ENCODE results near the gene AIPL1.

Gene AIPL1

DNA sequence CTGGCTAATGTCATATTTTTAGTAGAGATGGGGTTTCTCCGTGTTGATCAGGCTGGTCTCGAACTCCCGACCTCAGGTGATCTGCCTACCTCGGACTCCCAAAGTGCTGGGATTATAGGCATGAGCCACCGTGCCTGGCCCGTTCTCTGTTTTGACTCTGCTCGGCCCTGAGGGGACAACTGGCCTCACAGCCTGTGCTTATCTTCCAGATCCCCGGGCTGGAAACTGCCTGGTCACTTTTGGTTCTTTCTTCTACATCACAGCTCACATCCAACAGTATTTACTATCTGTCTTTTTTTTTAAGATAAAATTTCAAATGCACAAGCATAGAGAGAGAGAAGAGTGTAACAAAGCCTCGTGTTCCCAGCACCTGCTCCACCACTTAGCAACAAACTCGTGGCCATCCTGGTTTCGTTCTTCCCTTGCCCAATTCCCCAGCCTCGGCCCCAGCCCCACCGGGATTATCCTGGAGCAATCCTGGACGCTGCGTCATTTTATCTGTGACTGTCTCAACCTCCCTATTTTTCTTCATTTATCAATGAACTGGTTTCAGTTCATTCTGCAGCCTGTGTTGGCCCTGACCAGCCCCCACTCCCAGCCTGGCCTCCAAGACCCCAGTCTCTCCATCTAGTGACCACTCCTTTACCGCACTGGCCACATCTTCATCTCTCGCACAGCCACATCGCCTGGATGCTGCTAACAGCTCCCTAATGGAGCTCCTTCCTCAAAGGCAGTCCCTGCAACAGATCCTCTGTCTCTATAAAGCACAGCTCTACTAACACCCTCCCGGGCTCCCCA, 30.5 kb upstream of the AIPL1 start:
- DNase-seq (ENCODE audit: low read depth): no peak

DNA sequence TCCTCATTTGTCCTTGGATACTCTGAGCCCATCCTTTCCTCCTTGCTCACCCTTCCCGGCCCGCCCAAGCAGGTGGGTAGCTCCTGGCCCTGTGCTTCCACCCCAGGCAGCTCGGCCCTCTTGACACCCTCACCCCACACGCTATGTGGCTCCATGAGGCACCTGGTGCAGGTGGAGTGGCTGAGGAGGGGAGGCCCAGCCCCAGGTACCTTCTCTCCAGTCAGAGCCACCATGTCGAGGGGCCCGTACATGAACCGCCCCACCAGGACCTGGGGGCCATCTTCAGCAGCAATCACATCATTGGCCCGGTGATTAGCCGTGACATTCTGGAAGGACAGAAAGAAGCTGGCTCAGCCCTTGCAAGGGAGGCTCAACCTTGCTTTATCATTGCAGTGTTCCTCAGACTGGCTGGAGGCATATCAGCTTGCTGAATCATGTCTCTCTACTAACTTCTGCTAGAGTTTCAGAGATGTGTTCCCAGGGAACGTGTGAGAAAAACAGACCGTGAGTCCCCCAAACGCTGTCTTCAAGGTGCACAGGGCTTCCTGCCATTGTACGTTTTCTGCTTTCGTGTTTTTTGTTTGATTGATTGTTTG, 29.6 kb upstream of the AIPL1 start:
- DNase-seq (ENCODE audit: low read depth): no peak

DNA sequence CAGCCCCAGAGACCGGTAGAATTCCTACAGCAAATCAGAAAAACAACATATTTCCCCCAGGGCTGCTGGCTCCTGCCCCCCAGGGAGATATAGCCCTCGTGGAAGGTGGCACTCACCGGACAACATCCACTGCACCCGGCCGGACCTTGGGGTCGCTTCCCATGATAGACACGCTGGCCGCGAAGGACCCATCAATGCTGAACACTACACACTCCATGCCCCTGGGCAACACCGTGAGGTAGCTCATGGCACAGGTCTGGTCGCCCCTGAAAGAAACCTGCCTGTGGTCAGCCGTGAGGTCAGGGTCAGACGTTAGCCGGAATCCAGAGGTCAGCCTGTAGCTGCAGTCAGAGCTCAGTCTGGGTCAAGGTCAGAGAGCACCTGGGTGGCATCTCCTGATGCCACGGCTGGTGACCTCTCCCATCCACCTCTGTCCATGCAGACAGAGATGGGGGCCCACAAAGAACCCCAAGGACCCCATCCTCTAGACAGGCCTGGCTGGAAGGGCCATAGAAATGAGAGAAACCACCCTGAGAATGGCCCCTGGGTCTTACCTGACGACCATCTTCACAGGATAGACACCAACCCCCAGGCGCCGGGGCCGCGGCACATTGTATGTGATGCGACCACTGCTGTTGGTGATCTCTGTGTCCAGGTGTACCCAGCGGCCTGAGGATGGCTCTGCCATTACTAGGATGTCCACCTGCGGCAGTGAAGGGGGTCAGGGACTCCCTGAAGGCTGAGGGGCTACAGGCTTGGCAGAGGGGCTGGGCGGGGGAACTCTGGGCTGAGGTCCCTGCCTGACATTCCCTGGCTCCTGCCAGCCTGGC, 28.9 kb upstream of the AIPL1 start:
- DNase-seq (ENCODE audit: low read depth): no peak

DNA sequence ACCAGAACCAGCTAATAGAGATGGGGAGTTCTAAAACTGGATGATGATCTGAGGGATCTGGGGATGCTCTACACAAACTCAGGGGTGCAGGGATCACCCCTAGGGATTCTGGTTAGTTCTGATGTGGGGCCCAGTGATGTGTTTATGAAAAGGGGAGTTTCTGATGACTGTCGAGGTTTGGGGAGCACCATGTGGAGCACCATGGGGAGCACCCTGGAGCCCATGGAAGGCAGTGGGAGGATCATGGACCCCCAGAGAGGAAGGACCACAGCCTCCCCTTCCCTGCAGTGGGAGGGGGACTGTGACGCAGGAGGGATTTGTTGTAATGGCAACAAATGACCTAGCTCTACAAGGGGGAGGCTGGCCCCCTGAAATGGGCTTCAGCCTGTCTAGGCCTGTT, 27.8 kb upstream of the AIPL1 start:
- DNase-seq (ENCODE audit: low read depth): no peak

DNA sequence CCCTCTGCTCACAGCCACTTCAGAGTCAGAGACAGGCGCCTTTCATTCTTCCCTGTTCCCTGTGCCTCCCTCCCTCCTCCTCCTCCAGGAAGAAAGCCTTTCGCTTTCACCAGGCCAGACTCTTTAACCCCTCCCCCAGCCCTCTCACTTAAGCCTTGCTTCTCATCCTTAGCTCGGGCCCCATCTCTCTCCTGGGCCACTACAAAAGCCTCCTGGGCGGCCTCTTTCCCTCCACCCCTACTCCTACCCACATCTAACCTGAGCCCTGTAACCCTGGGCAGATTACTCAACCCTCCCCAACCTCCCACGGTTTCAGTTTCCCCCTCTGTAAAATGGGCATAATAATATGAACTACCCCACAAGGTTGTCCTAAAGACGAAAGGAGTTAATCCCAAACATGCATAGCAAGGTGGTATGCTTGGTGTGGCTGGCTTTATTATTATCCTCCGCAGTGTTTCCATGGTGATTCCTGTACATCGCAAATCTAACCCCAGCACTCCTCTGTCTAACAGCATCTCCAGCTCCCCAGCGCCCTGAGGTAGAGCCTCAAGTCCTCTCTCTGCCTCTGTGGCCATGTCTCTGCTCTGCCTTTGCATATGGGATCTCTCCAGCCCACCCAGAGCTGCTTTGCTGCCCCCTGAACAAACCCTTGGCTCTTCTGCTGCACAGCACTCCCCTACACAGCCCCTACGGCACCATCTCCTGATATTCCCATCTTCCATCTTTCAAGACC, 27.0 kb upstream of the AIPL1 start:
- DNase-seq (ENCODE audit: low read depth): no peak

DNA sequence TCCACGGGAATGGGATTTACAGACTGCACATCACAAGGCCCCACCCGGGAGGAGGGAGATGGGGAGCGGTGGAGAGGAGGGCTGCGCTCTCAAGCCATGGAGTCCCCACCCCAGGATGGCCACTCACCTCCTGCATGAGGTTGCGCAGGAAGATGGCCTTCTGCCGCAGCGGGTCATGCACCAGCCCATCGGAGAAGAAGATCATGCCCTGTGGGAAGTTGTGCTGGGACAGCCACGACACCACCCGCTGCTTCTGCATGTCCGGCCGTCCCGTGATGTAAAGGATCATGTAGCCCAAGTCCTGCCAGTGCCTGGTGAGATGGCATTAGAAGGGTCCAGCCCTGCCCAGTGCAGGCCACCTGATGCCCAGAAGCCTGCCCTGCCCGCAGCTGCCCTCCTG, 26.3 kb upstream of the AIPL1 start:
- DNase-seq (ENCODE audit: low read depth): no peak

DNA sequence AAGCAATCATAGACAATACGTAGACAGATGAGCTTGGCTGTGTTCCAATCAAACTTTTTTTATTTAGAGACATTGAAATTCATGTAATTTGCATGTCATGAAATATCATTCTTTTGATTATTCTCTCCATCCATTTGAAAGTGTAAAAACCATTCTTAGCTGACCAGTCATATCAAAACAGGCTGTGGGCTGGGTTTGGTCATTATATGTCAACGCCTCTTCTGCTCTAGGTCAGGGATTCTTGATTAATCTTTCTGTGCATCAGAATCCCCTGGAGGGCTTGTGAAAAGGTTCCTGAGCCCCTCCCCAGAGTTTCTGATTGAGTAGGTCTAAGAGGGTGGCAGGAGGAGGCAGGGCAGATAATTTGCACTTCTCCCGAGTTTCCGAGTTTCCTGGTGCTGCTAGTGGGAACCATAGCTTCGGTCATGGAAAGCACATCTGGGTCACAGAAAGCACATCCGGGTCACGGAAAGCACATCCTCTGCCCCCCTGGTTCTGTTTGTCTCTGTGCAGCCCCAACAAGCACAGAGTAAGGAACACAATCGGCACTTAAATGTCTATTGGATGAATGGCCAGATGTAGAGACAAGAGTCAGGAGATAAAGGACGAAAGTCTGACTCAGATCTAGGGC, 25.7 kb upstream of the AIPL1 start:
- DNase-seq (ENCODE audit: low read depth): no peak

DNA sequence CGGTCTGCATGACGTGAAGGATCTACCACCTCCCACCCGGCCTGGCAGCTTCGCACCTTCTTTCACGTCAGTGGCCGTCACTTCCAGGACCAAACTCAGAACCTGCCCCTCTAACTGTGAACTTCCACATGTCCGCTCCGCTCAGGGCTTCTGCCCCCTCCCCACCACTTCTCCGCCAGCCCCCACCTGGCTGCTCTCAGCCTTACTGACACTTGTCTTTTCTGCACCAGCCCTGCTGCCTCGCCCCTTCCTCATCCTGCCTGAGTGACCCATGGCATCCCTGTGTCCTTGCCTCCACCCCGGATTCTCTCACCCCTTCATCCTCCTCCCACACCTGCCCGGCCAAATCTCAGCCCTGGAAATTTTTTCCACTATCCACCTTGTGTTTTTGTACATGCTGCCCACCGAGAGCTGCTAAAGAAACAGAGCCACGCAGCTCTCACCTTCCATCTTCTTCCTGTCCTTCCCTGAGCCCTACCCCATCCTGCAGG, 23.6 kb upstream of the AIPL1 start:
- DNase-seq (ENCODE audit: low read depth): no peak

DNA sequence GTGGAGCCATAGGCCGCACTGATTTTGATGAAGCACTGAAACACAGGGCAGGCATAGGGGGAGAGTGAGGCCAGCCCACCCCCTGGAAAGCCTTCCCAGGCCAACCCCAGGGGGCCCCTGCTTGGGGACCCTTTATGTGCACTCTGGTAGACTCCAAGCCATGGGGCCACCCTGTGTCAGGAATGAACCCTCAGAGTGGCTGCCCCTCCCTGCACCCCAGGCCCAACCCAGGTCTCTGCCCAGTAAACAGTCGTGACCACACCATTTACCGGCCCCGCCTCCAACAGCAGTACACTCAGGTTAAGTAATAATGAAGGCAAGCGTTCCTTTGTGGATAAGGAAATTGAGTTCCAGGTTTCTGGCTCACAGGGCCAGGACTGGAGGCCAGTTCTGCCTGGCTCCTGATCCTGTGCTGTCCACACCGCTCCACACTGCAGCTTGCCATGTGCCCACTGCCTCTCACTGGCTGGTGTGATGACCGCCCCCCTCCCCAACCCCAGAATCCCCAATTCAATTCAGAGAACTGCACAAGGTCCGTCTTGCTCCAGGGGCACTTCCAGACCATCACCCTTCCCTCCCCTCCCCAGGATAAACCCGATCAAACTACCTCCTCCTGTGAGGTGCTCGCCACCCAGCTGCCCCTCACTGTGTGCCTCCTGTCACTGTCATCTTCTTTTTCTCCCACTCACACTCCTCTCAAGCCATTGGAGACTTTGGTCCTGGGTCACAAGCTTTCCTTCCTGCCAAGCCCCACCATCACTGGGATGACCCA, 23.0 kb upstream of the AIPL1 start:
- DNase-seq (ENCODE audit: low read depth): no peak

DNA sequence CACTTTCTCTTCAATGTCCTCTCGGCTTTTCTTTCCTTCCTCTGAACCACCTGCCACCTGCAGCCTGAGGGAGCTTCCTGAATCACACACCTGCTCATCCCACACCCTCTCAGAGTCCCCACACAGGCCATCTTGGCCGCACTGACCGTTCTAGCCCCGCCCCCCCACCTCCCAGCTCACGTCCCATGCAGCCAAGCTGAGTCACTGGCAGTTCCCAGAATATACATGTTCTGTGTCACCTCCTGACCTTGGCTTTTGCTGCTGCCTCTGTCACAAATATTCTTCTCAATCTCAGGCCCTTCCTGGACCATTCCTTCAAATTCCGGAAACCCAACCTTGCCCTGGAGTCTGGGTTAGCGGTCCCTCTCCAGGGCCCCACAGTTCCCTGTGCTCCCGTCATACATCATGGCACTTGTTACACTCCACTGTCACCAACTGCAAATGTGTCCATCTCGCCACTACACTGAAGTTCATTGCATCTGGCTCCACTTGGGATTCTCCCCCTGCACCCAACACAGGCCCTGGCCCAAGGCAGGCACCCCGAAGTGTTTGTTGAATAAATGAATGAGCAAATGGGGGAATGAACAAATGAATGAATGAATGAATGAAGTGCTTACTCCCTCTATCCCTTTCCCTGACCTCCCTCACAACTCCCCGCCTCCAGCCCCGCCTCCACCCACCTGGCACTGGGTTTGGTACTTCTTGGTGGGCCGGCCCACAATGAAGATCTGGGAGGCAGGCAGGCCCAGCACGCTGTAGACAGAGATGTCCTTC, 22.2 kb upstream of the AIPL1 start:
- peak; percentile 49 for DNase-seq (ENCODE audit: low read depth)

DNA sequence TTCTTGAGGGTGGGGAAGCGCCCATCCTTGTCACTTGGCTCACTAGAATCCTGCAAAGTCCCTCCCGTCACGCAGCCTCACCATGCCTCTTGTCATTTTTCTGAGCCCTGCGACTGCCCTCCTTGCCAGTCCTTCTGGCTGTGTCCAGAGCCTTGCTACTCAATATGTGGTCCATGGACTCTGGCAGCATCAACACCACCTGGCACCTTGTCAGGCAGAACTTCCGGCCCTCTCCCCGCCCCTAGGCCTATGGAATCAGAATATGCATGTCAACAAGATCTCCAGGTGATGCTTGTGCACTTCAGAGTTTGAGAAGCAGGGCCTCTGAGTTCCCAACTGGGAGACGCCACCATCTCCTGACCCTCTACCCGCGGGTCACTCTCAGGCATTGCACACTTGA, 21.4 kb upstream of the AIPL1 start:
- DNase-seq (ENCODE audit: low read depth): no peak

DNA sequence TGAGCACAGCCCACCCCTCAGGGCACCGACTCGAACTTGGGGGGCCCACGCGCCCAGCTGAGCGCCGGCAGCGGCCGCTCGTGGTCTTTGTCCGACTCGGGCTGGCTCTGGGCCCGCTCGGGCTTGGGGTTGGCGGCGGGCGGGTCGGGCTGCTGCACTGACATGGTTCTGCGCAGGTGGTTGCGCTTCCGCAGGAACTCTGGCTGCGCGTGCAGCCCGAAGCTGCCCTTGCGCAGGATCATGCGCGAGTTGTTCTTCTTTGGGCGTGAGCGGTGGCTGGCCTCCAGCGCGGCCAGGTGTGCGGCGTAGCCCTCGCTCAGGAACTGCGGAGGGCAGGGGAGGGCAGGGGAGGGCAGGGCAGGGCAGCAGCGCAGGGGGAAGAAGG, 20.4 kb upstream of the AIPL1 start:
- DNase-seq (ENCODE audit: low read depth): no peak

DNA sequence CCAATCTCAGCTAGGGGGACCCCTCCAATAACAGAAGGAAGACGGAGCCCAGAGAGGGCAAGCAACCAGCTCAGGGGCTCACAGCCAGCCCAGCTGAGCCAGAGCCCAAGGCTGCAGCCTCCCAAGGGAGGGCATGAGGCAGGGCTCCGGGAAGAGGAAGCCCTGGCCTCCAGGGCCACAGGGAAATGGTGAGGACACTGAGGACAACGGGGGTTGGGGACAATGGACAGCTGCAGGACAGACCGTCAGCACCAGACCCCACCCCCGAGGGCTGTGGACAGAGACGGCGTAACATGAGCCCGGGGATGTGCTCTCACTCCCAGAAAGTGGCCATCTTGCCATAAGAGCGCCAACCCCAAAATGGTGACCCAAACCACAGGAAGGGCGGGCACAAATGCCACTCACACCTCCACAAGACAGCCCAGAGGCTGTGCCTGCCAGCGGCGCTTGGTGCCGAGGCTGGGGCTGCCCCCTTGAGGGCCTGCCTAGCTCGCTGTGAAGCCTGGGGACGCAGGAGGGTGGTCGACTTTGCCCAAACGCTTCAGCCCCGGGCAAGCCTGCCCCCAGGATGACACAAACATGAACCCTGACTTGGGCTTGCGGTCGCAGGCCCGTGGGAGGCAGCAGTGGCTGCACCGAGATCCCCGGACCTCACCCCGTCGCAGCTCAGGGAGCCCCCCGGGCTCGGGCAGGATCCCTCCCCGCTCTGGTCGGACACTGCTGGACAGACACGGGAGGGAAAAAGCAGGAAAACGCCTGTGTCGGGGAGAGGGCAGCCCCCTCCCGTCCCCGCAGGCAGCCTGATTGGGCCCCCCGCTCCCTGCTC, 19.8 kb upstream of the AIPL1 start:
- no peak for DNase-seq (ENCODE audit: low read depth)

DNA sequence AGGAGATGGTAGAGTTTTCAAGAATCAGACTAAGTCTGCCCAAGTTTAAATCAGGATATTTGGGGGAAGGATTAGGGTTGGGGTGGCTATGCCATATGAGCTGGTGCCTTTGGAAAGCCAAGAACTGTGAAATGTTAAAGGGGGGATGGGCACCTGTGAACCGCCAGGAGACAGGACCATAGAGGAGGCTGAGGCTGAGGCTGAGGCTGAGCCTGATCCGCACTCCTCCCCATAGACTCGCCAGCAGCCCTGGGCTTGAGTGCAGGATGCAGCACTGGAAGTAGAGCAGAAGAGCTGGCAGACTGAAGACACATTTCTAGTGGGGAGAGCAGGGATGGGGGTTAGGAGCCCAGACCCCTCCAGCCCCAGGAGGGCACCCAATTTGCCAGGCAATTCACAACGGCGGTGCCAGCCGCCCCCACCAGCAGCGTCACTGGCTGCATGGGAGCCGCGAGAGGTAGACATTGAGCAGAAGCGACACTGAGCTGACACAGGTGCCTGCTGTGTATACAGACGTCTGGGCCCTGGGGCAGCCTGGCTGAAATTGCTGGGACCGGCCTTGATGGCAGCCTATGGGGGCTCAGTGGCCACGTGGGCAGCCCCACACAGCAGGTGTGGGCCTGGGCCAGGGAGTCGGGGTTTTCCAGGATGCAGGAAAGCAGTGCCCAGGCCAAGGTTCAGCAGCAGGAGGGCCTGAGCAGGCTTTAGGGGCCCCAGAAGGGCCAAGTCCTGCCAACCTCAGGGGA, 18.5 kb upstream of the AIPL1 start:
- no peak for DNase-seq (ENCODE audit: low read depth)

DNA sequence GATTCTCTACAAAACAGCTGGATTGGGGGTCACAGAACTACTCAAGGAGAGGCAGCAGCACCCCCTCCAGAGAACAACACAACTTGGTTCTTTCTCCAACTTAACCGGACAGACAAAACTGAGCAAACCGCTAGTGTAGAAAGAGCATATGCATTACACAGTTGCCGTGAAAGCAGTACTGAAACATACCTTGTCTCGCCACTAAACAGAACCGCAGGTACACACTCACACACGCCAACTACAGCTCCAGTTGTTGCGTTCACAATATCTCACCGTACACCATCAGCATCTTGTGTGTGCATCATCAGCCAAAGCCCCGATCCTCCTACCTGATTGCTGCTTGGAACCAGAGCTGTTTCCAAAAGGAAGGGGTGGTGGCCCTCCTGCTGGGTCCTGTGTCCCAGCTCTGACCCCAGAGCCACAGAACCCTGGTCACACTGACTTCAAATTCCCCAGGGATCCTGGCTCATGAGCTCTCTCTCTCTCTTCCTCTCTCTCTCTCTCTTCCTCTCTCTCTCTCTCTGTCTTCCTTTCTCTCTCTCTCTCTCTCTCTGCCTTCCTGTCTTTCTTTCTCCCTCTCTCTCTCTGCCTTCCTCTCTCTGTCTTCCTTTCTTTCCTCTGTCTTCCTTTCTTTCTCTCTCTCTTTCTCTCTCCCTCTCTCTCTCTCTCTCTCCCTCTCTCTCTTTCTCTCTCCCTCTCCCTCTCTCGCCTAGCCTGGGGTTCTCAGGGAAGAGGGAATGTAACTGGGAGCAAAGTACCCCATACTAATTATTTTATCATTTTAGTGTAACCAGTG, 17.7 kb upstream of the AIPL1 start:
- no peak for DNase-seq (ENCODE audit: low read depth)

DNA sequence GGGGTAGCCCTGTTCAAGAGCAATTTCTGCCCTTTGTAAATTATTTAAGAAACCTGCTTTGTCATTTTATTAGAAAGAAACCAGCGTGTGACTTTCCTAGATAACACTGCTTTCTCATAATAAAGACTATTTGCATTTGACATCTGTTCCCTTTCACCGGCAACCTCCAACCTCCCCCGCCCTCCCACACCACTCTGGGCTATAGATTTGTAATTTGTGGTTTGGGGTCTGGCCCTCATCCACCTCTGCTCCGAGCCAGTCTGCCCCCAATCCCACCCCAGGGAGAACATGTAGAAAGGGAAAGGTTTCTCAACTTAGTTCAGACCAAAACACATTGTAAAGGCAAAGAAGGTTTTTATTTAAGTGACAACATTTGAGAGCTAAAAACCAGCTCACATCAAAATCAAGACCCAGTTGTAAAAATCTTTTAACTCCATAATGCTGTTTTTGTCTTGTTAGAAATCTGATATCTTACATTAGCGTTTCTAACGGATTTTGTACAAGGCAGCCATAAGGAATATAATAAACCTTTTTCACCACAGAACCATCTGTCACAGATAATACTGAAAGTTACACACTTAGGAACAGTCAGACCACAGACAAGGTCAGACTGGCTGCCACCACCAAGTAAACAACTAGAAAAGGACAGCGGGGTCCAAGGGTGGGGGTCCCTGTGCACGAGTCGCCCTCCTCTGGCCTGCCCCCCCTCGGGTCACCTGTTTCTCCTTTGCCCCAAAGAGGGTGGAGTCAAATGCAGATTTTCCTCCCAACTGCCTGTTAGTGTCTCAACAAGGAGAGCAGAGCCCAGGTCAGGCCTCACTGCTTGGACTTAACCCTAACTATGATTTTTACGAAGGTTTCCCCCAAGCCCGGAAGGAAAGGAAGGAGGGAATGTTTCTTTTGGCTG, 16.3 kb upstream of the AIPL1 start:
- no peak for DNase-seq (ENCODE audit: low read depth)

DNA sequence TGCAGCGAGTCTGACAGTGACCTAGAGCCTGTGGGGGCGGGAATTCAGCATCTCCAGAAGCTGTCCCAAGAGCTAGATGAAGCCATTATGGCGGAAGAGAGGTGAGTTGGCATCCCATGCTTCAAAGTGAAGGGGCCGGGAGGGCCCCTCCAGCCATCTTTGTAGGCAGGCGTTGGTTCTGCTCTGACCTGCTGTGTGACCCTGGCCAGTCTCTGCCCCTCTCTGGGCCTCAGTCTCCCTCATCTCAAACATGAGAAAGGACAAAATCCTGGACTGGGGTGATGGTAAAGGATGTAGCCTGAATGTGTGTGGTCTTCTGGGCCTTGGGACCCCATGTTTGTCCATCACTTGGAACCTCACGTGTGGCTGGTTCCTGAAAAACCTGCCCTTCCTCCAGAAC, 14.4 kb upstream of the AIPL1 start:
- no peak for DNase-seq (ENCODE audit: low read depth)
